C1 segment of cervical spinal cord (tissue), 14 donors: ENCODE results near the gene LDLR.
A peak's percentile ranks its signal among the peaks of the same experiment; 100 is the strongest.

ENCODE experiments used
- DNase-seq, 14 donors: peaks; one replicate each; lab custom pipeline; 2025; lab: John Stamatoyannopoulos, UW

LDLR gene

GRCh38 chr19:11089254-11090013, at the start of gene LDLR:
TSS of gene LDLR (plus strand) at chr19:11089463. CDS start at chr19:11089549, 86 bp downstream.
- DNase-seq, result peak in 13 of 14 donors; percentile 9 to 91 (median 71)

DNA sequence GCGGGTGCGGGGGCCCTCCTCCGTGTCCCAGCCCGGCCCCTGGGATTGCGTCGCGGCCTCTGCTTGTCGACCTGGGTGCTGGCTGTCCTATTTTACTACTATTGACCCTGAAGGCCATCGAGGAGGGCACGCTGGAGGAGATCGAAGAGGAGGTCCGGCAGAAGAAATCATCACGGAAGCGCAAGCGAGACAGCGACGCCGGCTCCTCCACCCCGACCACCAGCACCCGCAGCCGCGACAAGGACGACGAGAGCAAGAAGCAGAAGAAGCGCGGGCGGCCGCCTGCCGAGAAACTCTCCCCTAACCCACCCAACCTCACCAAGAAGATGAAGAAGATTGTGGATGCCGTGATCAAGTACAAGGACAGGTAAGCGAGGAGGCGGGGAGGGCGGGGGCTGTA, 48.1 kb upstream of the LDLR start:
- DNase-seq, result no peak

DNA sequence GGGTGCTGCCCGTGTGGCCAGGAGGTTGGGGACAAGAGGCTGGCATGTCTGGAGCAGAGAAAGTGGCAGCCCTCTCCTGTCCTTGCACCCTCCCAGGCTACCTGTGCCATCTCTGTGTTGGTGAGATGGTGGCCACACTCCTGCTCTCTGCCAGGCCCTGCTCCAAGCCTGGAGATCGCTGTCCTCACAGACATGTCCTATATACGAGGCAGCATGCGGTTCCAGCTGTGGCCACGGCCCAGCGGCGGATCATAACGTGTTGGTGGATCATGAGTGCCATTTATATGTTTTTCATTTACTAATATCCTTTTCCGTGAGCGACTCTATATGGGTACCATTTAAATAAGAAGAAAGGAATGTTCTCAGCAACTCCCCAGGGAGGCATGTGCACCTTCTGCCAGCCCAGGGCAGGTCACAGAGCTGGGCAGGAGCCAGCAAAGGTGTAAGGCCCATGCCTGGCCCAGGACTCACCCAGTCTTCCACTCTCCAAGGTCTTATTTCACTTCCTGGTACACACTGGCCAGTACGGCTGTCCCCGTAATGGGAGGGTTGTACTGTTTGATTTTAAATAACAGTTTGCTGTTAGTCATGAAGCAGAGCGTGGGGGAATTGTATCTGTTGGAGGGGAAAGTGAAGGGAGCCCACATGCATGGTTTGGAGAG, 47.2 kb upstream of the LDLR start:
- no peak for DNase-seq

DNA sequence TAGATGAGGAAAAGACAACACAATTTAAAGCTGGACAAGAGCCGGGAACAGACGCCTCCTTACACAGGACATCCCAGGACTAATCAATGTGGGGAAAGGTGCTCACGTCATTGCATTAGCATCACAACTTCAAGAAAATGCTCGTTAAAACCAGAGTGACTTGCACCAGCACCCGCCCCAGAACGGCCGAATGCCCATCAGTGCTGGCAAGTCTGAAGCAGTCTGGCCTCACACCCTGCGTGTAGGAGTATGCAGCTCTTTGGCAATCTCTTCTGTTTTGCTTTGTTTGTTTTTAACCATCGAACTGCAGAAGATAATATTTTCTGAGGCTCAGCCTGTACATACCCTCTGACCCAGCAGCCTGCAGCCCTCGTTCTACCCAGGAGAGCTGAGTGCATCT, 44.8 kb upstream of the LDLR start:
- DNase-seq, result no peak

- no peak for DNase-seq
Measured at GRCh38 chr19:11045536-11045935, 43.7 kb upstream of the LDLR start.

DNA sequence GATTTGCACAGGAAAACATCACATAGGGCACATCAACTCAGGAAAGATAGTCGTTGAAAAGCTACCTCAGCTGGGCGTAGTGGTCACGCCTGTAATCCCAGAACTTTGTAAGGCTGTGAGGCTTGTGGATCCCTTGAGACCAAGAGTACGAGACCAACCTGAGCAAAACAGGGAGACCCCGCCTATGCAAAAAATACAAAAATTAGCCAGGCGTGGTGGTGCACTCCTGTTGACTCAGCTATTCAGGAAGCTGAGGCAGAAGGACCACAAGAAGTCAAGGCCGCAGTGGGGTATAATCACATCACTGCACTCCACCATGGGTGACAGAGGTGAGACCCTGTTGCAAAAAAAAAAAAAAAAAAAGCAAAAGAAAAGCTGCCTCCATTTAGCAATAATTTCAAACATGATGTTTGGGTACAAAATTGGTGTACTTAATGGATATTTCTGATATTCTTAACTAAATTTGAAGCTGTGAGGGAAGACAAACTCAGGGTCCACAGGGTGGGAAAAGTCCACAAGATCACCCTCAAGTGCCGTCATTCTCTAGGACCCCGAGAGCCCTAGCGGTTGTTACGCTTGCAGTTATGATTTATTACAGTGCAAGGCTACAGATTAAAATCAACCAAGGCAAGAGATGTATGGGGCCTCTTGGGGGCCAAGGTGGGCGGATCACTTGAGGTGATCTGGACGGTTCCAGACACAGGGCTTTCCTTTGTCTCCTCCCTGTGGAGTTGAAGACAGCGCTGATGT, 42.5 kb upstream of the LDLR start:
- DNase-seq, result no peak

DNA sequence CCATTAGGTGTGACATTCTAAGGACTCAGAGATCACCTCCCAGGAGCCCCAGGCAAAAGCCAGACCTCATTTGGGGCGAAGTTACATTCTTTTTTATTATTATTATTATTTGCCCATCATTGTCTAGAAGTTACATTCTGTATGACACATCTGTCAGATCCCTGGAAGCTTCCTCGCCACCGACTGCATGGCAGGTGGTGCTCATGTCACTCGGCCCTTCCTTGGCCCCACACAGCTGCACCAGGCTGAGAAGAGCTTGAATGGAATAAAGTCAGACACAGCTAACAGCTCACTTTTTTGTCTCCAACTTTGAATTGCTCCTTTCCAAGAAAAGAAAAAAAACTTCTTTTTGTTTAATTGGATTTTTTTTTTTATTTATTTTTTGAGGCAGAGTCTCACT, 41.4 kb upstream of the LDLR start:
- DNase-seq, result no peak

DNA sequence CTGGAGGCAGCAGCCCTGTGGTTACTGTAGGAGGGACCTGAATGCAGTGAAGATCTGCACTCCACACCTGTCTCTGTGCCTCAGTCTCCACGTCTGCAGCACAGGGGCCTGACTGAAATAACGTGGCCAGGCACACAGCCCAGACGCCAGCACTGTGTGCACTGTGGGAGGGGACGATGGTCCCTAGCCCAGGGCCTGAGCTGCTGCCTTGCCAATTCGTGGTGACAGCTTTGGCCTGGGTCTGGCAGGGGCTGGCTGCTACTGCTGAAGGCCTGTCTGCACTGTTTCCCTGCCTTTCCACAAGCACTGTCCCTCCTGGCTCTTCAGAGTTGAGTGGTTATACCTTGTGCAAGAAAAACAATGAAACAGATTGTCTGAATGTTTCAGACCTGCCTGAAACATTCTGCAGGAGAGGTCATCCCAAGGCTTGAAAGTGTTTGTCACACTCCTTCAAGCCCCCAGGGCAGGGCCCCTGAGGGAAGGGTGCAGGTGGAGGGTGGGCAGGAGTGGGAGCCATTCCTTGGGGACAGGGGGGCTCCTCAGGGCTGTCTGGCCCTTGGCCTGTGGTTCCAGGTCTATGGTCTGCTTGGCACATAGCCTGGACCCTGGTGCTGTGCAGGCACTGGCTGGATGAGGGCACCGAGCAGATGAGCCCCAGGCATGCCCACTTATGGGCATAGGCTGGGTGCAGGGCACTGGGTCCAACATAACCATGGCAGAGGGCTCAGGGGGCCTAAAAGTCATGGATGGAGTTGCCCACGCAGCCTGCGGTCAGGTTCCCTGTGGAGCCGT, 38.7 kb upstream of the LDLR start:
- DNase-seq, result no peak

DNA sequence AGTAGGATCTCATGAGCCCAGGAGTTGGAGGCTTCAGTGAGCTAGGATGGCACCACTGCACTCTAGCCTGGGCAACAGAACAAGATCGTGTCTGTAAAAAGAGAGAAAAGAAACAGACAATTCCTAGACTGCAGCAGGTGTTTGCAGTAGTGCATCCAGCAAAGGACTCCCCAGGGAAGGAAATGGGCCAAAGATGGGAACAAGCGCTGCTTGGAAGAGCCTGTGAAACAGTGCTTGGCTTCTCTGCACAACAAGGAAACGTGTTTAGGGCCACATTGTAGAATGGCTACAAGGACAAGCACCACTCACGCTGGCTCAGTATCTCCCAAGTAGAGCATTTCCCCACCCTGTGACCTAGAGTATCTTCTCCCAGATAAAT, 35.5 kb upstream of the LDLR start:
- DNase-seq, result no peak

- no peak for DNase-seq
Measured at GRCh38 chr19:11054200-11054599, 35.1 kb upstream of the LDLR start.

DNA sequence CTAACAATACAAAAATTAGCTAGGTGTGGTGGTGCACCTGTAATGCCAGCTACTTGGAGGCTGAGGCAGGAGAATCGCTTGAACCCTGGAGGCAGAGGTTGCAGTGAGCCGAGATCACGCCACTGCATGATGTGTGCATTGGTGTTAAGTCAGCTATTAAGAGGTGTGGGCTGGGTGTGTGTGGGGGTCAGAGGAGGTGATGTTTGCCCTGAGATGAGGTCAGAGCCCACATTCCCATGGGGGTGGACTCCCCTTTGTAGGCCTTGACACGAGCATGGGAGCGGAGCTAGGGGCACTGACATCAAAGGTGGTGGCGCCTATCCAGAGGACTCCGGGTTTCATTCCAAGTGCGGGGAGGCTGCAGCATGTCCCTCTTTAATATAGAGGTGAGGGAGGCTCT, 34.6 kb upstream of the LDLR start:
- no peak for DNase-seq

DNA sequence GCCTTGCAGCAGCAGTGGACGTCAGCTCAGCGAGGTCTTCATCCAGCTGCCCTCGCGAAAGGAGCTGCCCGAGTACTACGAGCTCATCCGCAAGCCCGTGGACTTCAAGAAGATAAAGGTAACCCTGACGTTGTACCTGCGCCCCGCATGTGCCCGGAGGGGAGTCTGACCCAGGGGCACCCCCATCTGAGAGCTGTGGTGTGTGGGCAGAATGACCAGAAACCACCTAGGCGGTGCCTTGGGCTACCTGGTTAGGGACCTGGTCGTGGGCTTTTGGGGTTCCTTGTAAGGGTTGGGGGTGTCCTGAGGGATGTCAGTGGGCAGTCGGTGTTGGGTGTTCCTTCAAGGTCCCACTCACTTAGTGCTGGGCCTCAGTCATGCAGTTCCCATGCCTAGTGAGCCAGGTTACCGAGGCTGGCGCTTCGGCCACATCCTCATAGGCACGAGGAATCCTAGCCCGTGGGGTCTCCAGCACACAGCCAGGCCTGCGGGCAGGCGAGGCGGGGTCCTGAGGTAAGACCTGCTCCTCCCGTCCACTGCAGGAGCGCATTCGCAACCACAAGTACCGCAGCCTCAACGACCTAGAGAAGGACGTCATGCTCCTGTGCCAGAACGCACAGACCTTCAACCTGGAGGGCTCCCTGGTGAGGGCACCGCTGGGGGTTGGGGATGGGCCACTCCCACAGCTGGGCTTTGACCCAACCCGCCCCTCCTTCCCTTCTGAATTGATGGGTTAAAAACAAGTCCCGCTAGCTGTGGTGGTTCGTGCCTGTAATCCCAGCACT, 30.8 kb upstream of the LDLR start:
- DNase-seq, result no peak

DNA sequence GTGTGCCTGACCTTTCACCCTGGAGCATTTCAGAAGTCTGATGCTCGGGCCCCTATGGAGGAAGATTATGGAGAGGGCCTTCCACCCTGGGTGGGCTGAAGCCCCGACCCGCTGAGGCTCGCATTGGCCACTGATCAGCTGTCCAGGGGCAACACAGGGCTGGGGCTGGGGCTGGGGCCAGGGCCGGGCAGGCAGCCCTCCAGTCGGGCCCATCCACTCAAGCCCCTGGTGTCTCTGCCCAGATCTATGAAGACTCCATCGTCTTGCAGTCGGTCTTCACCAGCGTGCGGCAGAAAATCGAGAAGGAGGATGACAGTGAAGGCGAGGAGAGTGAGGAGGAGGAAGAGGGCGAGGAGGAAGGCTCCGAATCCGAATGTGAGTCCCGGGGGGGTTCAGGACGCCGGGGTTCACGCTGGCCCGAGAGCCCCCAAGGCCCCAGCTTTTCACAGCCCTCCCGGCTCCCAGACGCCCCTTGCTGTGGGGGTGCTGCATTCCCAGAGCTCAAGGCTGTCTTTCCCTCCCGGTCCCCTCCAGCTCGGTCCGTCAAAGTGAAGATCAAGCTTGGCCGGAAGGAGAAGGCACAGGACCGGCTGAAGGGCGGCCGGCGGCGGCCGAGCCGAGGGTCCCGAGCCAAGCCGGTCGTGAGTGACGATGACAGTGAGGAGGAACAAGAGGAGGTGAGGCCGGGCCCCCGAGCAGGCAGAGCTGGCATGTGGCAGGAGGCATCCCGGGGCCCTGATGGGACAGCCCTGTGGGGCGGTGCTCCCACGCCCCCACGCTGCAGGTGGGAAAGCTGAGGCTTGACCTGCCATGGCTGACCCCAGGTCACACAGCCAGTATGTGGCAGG, 29.5 kb upstream of the LDLR start:
- DNase-seq, result no peak

DNA sequence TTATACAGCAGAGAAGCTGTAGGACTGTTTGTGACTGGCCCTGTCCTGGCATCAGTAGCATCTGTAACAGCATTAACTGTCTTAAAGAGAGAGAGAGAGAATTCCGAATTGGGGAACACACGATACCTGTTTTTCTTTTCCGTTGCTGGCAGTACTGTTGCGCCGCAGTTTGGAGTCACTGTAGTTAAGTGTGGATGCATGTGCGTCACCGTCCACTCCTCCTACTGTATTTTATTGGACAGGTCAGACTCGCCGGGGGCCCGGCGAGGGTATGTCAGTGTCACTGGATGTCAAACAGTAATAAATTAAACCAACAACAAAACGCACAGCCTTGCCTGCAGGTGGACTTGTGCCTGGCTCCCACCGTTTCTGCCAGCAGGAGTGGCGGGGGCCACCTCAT, 27.3 kb upstream of the LDLR start:
- no peak for DNase-seq

GRCh38 chr19:11063434-11063833, 25.8 kb upstream of the LDLR start:
- no peak for DNase-seq

- peak in 1 of 14 donors; percentile 10 for DNase-seq
Measured at GRCh38 chr19:11064831-11065303, 24.4 kb upstream of the LDLR start.

DNA sequence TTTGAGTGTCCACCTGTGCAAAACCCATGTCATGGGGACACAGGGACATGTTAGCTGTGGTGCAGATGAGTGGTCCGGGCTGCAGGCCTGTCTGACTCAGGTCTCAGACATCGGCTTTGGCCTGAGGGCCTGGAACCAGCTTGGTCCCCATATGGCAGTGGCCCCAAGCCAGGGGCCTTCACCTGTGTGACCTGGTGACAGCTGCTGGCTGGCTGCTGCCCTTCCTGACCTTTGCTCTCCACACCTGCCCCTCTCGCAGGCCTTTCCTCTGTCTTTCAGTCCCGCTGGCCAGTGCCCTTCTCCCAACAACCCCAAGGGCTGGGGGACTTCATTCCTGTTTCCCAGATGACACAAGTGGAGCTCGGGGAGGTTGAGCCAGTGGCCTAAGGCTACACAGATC, 22.9 kb upstream of the LDLR start:
- no peak for DNase-seq

- DNase-seq, result no peak
Measured at GRCh38 chr19:11067356-11068113, 21.7 kb upstream of the LDLR start.

DNA sequence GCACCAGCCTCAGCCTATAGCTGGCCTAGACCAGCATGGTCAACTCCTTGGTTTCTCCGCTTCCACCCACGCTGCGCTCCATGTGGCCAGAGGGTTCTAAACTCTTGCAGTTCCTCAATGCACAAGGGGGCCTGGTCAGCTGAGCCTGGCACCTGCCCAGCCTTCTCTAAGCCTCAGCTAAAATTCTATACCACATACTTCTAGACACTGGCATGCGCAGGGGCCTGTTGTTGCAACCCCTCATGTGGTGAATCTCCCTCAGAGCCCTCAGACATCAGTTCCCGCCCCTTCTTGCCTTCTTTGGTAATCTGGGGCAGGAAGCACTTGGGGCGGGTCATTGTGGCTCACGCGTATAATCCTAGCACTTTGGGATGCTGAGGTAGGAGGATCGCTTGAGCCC, 19.7 kb upstream of the LDLR start:
- DNase-seq, result no peak
